DND-41 (cell line): ENCODE results near the gene IFT88.

Experiments used
- ATAC-seq: fragments of 200-7000 bp; cut with Tn5 transposase; 3 replicates; pipeline ENCODE4 v1.9.1; 2021; ENCODE audit warnings: low read depth; ENCODE audit not compliant: insufficient read depth
- DNase-seq: peaks from one replicate; pipeline ENCODE4 v3.0.0-alpha.2; 2020
- H2AFZ ChIP-seq: 2 replicates; pipeline ENCODE4 v1.6.0; 2012; ENCODE audit warnings: low read depth, low read length
- H3K27ac ChIP-seq: 2 replicates; pipeline ENCODE4 v1.5.1; 2012; ENCODE audit warnings: low read length, inconsistent platforms
- H3K27me3 ChIP-seq: fragments of 200-600 bp; sonication (generic); 2 replicates; pipeline ENCODE4 v1.6.0; 2012; ENCODE audit warnings: low read length, mild to moderate bottlenecking, inconsistent platforms; ENCODE audit not compliant: insufficient read depth, poor library complexity
- H3K36me3 ChIP-seq: 2 replicates; pipeline ENCODE4 v1.5.1; 2012; ENCODE audit warnings: low read length, inconsistent platforms; ENCODE audit not compliant: insufficient read depth
- H3K4me1 ChIP-seq: 2 replicates; pipeline ENCODE4 v1.5.1; 2012; ENCODE audit warnings: mild to moderate bottlenecking, low read length; ENCODE audit not compliant: insufficient read depth
- H3K4me2 ChIP-seq: 2 replicates; pipeline ENCODE4 v1.6.0; 2012; ENCODE audit warnings: mild to moderate bottlenecking, moderate library complexity, low read length, inconsistent platforms; ENCODE audit not compliant: insufficient read depth
- H3K4me3 ChIP-seq, 2 experiments: fragments of 200-600 bp in 1 of 2; shearing (Covaris generic) in 1 of 2; 2 replicates each; pipeline ENCODE4 v1.5.1; 2012 to 2016; ENCODE audit warnings: inconsistent platforms in 2 of 2, low read length in 2 of 2, mild to moderate bottlenecking in 2 of 2, low read depth in 1 of 2, moderate library complexity in 1 of 2
- H3K79me2 ChIP-seq: 2 replicates; pipeline ENCODE4 v1.6.0; 2012; ENCODE audit warnings: low read length, inconsistent platforms; ENCODE audit not compliant: insufficient read depth
- H3K9ac ChIP-seq: 2 replicates; pipeline ENCODE4 v1.6.0; 2012; ENCODE audit warnings: low read depth, mild to moderate bottlenecking, inconsistent platforms, low read length, moderate library complexity
- H3K9me3 ChIP-seq: 2 replicates; pipeline ENCODE4 v1.5.1; 2012; ENCODE audit warnings: low read length, moderate library complexity, mild to moderate bottlenecking, inconsistent platforms; ENCODE audit not compliant: insufficient read depth, severe bottlenecking
- H4K20me1 ChIP-seq: 2 replicates; pipeline ENCODE4 v1.6.0; 2012; ENCODE audit warnings: low read length; ENCODE audit not compliant: insufficient read depth
- CTCF ChIP-seq: IDR thresholded peaks from 2 replicates; pipeline ENCODE4 v1.5.1; 2012; ENCODE audit warnings: borderline replicate concordance, low read length, moderate library complexity, mild to moderate bottlenecking; ENCODE audit not compliant: poor library complexity, severe bottlenecking; ENCODE audit errors: extremely low read depth
- EZH2 ChIP-seq: IDR thresholded peaks from 3 replicates; pipeline ENCODE4 v1.6.1; 2012; ENCODE audit warnings: borderline replicate concordance, low read depth, mild to moderate bottlenecking, moderate library complexity, low read length, inconsistent platforms; ENCODE audit not compliant: severe bottlenecking

Gene IFT88

GRCh38 chr13:20704459-20705069, 137.6 kb downstream of the IFT88 start:
- no peaks in the 10 kb centered on the region for H4K20me1 ChIP-seq
- H3K4me1 ChIP-seq, result peaks cover 14% of the 10 kb centered on the region
- no peak for DNase-seq
- H3K27ac ChIP-seq, result no peak overlapping the region
- ATAC-seq, result 0 out of 3 replicates have a peak, but pooled peaks have one; percentile 5
- no peak overlapping the region for H2AFZ ChIP-seq
- peak overlapping the region; percentile 63 for H3K4me2 ChIP-seq
- H3K4me3 ChIP-seq, result peak overlapping the region in 1 of 2 experiments; percentile 51; a peak in 3 of 4 replicates
- no peak overlapping the region for H3K9ac ChIP-seq
- TF ChIP-seq CTCF (no peak), EZH2 (no peak)
- peaks cover 28% of the 10 kb centered on the region for H3K27me3 ChIP-seq
- H3K79me2 ChIP-seq, result no peaks in the 10 kb centered on the region
- H3K36me3 ChIP-seq, result no peaks in the 10 kb centered on the region
- H3K9me3 ChIP-seq, result no peaks in the 10 kb centered on the region

- DNase-seq (no peak), ATAC-seq (no peak)
- H3K27me3 ChIP-seq, result peaks cover 18% of the 10 kb centered on the region
- H3K4me1 ChIP-seq, result peaks cover 14% of the 10 kb centered on the region
- no peak for TF ChIP-seq EZH2
- TF ChIP-seq CTCF, result no peak
- no peak overlapping the region for H3K9ac ChIP-seq
- no peaks in the 10 kb centered on the region for H3K9me3 ChIP-seq
- H3K4me3 ChIP-seq, result no peak overlapping the region
- H3K36me3 ChIP-seq, result no peaks in the 10 kb centered on the region
- no peaks in the 10 kb centered on the region for H3K79me2 ChIP-seq
- no peak overlapping the region for H3K27ac ChIP-seq
- no peaks in the 10 kb centered on the region for H4K20me1 ChIP-seq
- H3K4me2 ChIP-seq, result no peak overlapping the region
- H2AFZ ChIP-seq, result no peak overlapping the region
These were observed 139.7 kb downstream of the IFT88 start for GRCh38 chr13:20706661-20707060.

GRCh38 chr13:20708216-20708615, 141.3 kb downstream of the IFT88 start:
- DNase-seq (no peak), ATAC-seq (no peak)
- Histone ChIP-seq H3K9me3 (no peaks in the 10 kb centered on the region), H2AFZ (no peak overlapping the region), H3K9ac (no peak overlapping the region), H3K36me3 (no peaks in the 10 kb centered on the region), H3K4me1 (peaks cover 18% of the 10 kb centered on the region), H3K4me2 (no peak overlapping the region), H3K27me3 (peaks cover 3% of the 10 kb centered on the region), H4K20me1 (no peaks in the 10 kb centered on the region), H3K27ac (no peak overlapping the region), H3K4me3 (no peak overlapping the region), H3K79me2 (no peaks in the 10 kb centered on the region)
- no peak for TF ChIP-seq EZH2
- TF ChIP-seq CTCF, result no peak

GRCh38 chr13:20709369-20709768, 142.4 kb downstream of the IFT88 start:
- Histone ChIP-seq H3K9ac (no peak overlapping the region), H4K20me1 (no peaks in the 10 kb centered on the region), H3K4me2 (no peak overlapping the region), H3K9me3 (no peaks in the 10 kb centered on the region), H3K79me2 (no peaks in the 10 kb centered on the region), H3K4me1 (peaks cover 17% of the 10 kb centered on the region), H3K4me3 (no peak overlapping the region), H2AFZ (no peak overlapping the region), H3K27ac (no peak overlapping the region), H3K27me3 (peaks cover 4% of the 10 kb centered on the region), H3K36me3 (no peaks in the 10 kb centered on the region)
- no peak for DNase-seq
- no peak for ATAC-seq
- TF ChIP-seq CTCF (no peak), EZH2 (no peak)
